GM12874 (cell line): Measurements from ENCODE around the gene MFAP3.

Experiments
- CTCF ChIP-seq: IDR thresholded peaks from 2 replicates; pipeline ENCODE4 v1.5.1; 2011; ENCODE audit warnings: low read depth, mild to moderate bottlenecking, control low read depth, low read length, moderate library complexity; ENCODE audit not compliant: insufficient read depth

The MFAP3 gene

DNA sequence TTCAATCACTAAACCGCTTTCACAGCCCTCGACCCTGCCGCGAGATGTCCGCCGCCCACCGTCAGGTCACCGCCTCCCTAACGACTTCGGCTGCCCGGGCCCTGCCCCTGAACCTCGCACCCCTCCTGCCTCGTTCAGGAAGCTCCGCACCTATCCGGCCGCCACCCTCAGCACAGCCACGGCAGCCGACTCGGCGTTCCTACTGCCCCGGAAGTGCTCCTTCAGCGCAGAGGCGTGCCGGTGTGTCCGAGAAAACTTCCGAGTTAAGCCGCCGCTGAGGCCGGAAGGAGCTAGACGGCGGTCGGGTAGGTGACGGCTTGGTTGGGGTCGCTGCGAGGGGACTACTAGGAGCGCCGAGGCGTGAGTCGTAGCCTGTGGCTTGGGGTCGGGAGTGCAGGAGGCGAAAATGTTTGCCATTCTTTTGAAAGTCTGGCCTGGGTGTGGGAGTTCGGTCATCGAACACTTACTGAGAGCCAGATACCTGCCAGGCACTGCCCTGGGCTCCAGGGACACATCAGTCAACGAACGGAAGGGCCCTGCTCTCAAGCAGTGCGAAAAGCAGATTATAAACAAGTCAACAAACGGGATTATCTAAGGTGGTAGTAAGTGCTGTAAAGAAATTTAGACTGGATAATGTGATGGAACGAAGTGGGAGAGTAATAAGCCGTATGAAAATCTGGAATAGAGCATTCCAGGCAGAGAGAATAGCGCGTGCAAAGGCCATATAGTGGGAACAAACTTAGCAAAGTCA lies at the start of gene MFAP3, which contains the start of gene FAM114A2:
Gene MFAP3, plus strand, starts transcription at position 261 of the 751 bp plus-strand sequence. CDS start 10,756 bp downstream, outside the sequence.
Gene FAM114A2, minus strand, starts transcription at position 204 of the 751 bp plus-strand sequence. CDS start 3,957 bp downstream, outside the sequence.
- no peak for TF ChIP-seq CTCF

DNA sequence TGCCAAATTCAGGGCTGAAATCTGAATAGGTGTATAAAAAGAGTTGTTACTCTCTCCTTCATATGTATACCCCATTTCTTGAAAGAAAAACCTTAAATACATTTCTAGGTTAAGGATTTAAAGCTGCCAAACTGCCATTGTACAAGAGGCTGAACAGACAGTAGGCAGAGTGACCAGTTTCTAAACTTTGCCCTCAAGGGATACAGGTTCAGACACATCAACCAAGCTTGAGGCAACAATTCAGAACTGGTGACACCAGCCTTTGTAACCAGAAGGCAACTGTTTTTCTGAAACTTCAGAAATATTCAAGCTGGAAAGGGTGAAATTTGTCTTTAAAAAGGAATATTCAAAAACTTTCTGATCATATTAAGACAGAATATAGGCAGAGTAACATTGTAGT lies 47.6 kb upstream of the MFAP3 start:
- no peak for TF ChIP-seq CTCF

DNA sequence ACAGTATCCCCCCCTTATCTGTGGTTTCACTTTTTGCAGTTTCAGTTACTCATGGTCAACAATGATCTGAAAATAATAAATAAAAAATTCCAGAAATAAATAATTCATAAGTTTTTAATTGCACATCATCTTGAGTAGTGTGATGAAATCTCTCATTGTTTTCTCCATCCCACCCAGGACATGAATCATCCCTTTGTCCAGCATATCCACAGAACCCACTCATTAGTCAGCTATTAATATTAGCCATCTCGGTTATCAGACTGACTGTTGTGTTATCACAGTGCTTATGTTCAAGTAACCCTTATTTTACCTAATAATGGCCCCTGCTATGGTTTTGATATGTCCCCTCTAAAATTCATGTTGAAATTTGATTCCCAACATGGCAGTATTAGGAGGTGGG lies 40.8 kb upstream of the MFAP3 start:
- TF ChIP-seq CTCF = no peak

DNA sequence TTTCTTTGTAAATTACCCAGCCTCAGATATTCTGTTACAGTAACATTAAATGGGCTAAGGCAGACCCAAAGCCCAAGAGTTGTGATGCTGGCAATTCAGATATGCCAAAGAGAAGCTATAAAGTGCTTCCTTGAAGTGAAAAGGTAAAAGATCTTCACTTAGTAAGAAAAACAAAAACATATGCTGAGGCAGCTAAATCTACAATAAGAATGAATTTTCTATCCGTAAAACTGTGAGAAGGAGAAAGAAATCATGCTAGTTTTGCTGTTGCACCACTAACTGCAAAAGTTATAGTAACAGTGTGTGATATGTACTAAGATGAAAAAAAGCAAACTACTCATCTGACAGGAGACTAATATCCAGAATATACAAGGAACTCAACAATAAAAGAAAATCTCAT lies 40.0 kb upstream of the MFAP3 start:
- TF ChIP-seq CTCF = no peak

- no peak for TF ChIP-seq CTCF
Measured at GRCh38 chr5:153999995-154000394, 38.8 kb upstream of the MFAP3 start.

- no peak for TF ChIP-seq CTCF
Measured at GRCh38 chr5:154000703-154001102, 38.1 kb upstream of the MFAP3 start.

- no peak for TF ChIP-seq CTCF
Measured at GRCh38 chr5:154002093-154002492, 36.7 kb upstream of the MFAP3 start.
